ENCODE measurements around the gene RAB42.
A peak's percentile ranks its signal among the peaks of the same experiment; 100 is the strongest.
"Not testable (repeated sequence)": the region's sequence is repeated elsewhere in the genome, so short reads cannot be mapped to it uniquely, and the experiment has no call there.

Gene RAB42

GRCh38 chr1:28577052-28577678 lies 14.9 kb upstream of the RAB42 start:
- Mint-ChIP-seq H3K4me1 (ENCODE audit: low read depth in 2 of 2) (peaks cover 33 to 35% of the 10 kb centered on the region in 2 donors), H3K9me3 (no peaks in the 10 kb centered on the region), H3K27me3 (no peaks in the 10 kb centered on the region), H3K27ac (peak overlapping the region; percentile 63 to 77), H3K4me3 (no peak overlapping the region), H3K36me3 (ENCODE audit: insufficient read depth) (peaks cover 93% of the 10 kb centered on the region)
- DNase-seq (no peak), ATAC-seq (replicated peaks) (no peak)

- Mint-ChIP-seq H3K4me1 (ENCODE audit: low read depth in 2 of 2) (peaks cover 37 to 38% of the 10 kb centered on the region in 2 donors), H3K36me3 (ENCODE audit: insufficient read depth) (peaks cover 89% of the 10 kb centered on the region), H3K27me3 (no peaks in the 10 kb centered on the region), H3K4me3 (no peak overlapping the region), H3K27ac (peak overlapping the region; percentile 63 to 77), H3K9me3 (no peaks in the 10 kb centered on the region)
- ATAC-seq (replicated peaks) (no peak), DNase-seq (no peak)
Measured at GRCh38 chr1:28577738-28578536, 14.1 kb upstream of the RAB42 start.

- peak overlapping the region; percentile 63 to 77 for H3K27ac Mint-ChIP-seq
- no peaks in the 10 kb centered on the region for H3K27me3 Mint-ChIP-seq
- no peak for ATAC-seq (replicated peaks)
- peak overlapping the region; percentile 19 to 91 for H3K4me3 Mint-ChIP-seq
- DNase-seq: no peak
- no peaks in the 10 kb centered on the region for H3K9me3 Mint-ChIP-seq
- peaks cover 83% of the 10 kb centered on the region for H3K36me3 Mint-ChIP-seq (ENCODE audit: insufficient read depth)
- peaks cover 39 to 41% of the 10 kb centered on the region in 2 donors for H3K4me1 Mint-ChIP-seq (ENCODE audit: low read depth in 2 of 2)
Measured at GRCh38 chr1:28578696-28579218, 13.3 kb upstream of the RAB42 start.

GRCh38 chr1:28579401-28579800 lies 12.7 kb upstream of the RAB42 start:
- no peaks in the 10 kb centered on the region for H3K27me3 Mint-ChIP-seq
- peaks cover 39 to 41% of the 10 kb centered on the region in 2 donors for H3K4me1 Mint-ChIP-seq (ENCODE audit: low read depth in 2 of 2)
- H3K27ac Mint-ChIP-seq: peak overlapping the region; percentile 63 to 93
- H3K4me3 Mint-ChIP-seq: peak overlapping the region; percentile 91 to 94
- no peaks in the 10 kb centered on the region for H3K9me3 Mint-ChIP-seq
- peaks cover 76% of the 10 kb centered on the region for H3K36me3 Mint-ChIP-seq (ENCODE audit: insufficient read depth)
- ATAC-seq (replicated peaks) (no peak), DNase-seq (no peak)

- peaks cover 62% of the 10 kb centered on the region for H3K36me3 Mint-ChIP-seq (ENCODE audit: insufficient read depth)
- peak; percentile 62 for ATAC-seq (replicated peaks)
Measured at GRCh38 chr1:28580722-28581530, 11.1 kb upstream of the RAB42 start.

GRCh38 chr1:28581531-28582247 lies 10.4 kb upstream of the RAB42 start:
- ATAC-seq (replicated peaks) (peak; percentile 89), DNase-seq (peak; percentile 87 to 92 (median 90))
- peaks cover 39 to 41% of the 10 kb centered on the region in 2 donors for H3K4me1 Mint-ChIP-seq (ENCODE audit: low read depth in 2 of 2)
- peak overlapping the region; percentile 91 to 94 for H3K4me3 Mint-ChIP-seq
- H3K27ac Mint-ChIP-seq: peak overlapping the region; percentile 63 to 93
- H3K9me3 Mint-ChIP-seq: no peaks in the 10 kb centered on the region
- peaks cover 55% of the 10 kb centered on the region for H3K36me3 Mint-ChIP-seq (ENCODE audit: insufficient read depth)
- no peaks in the 10 kb centered on the region for H3K27me3 Mint-ChIP-seq

More at GRCh38 chr1:28580722-28581530, 11.1 kb upstream of the RAB42 start:
- peak overlapping the region; percentile 63 to 93 for H3K27ac Mint-ChIP-seq
- DNase-seq: peak; percentile 50 to 52 (median 50)
- H3K9me3 Mint-ChIP-seq: no peaks in the 10 kb centered on the region
- H3K4me1 Mint-ChIP-seq (ENCODE audit: low read depth in 2 of 2): peaks cover 39 to 41% of the 10 kb centered on the region in 2 donors
- H3K4me3 Mint-ChIP-seq: peak overlapping the region; percentile 91 to 94
- no peaks in the 10 kb centered on the region for H3K27me3 Mint-ChIP-seq

GRCh38 chr1:28582248-28582615 lies 9.8 kb upstream of the RAB42 start:
- H3K4me1 Mint-ChIP-seq (ENCODE audit: low read depth in 2 of 2): peaks cover 38 to 41% of the 10 kb centered on the region in 2 donors
- H3K4me3 Mint-ChIP-seq: peak overlapping the region; percentile 91 to 94
- peaks cover 49% of the 10 kb centered on the region for H3K36me3 Mint-ChIP-seq (ENCODE audit: insufficient read depth)
- H3K27ac Mint-ChIP-seq: peak overlapping the region; percentile 63 to 93
- ATAC-seq (replicated peaks): no peak
- H3K27me3 Mint-ChIP-seq: no peaks in the 10 kb centered on the region
- no peak for DNase-seq
- no peaks in the 10 kb centered on the region for H3K9me3 Mint-ChIP-seq

- H3K27me3 Mint-ChIP-seq; DNase-seq; H3K27ac Mint-ChIP-seq; H3K4me3 Mint-ChIP-seq; H3K36me3 Mint-ChIP-seq (ENCODE audit: insufficient read depth); ATAC-seq (replicated peaks); H3K9me3 Mint-ChIP-seq: not testable (repeated sequence)
- peaks cover 8 to 12% of the 10 kb centered on the region in 2 donors for H3K4me1 Mint-ChIP-seq (ENCODE audit: low read depth in 2 of 2)
Measured at GRCh38 chr1:28586585-28587391, 5.3 kb upstream of the RAB42 start.

GRCh38 chr1:28592321-28593071 lies 431 bp downstream of the RAB42 start:
- H3K36me3 Mint-ChIP-seq (ENCODE audit: insufficient read depth): no peaks in the 10 kb centered on the region
- no peaks in the 10 kb centered on the region for H3K9me3 Mint-ChIP-seq
- peaks cover 0 to 6% of the 10 kb centered on the region in 2 donors for H3K4me1 Mint-ChIP-seq (ENCODE audit: low read depth in 2 of 2)
- ATAC-seq (replicated peaks) (peak; percentile 70), DNase-seq (no peak)
- H3K4me3 Mint-ChIP-seq: peak overlapping the region; percentile 74 to 79
- peak overlapping the region in 1 of 2 donors; percentile 41 for H3K27ac Mint-ChIP-seq
- peaks cover 0 to 9% of the 10 kb centered on the region in 2 donors for H3K27me3 Mint-ChIP-seq

GRCh38 chr1:28593988-28594356 lies 1.9 kb downstream of the RAB42 start:
- not testable (repeated sequence) for H3K27me3 Mint-ChIP-seq

GRCh38 chr1:28594686-28595411 lies 2.8 kb downstream of the RAB42 start:
- H3K4me3 Mint-ChIP-seq; DNase-seq; ATAC-seq (replicated peaks); H3K4me1 Mint-ChIP-seq (ENCODE audit: low read depth in 2 of 2); H3K27ac Mint-ChIP-seq; H3K27me3 Mint-ChIP-seq; H3K36me3 Mint-ChIP-seq (ENCODE audit: insufficient read depth); H3K9me3 Mint-ChIP-seq: not testable (repeated sequence)

More at GRCh38 chr1:28593988-28594356, 1.9 kb downstream of the RAB42 start:
- not testable (repeated sequence) for H3K4me3 Mint-ChIP-seq; H3K27ac Mint-ChIP-seq; H3K9me3 Mint-ChIP-seq; DNase-seq; H3K4me1 Mint-ChIP-seq (ENCODE audit: low read depth in 2 of 2); H3K36me3 Mint-ChIP-seq (ENCODE audit: insufficient read depth); ATAC-seq (replicated peaks)
